ENCODE data around the gene ARX.

Gene ARX

DNA sequence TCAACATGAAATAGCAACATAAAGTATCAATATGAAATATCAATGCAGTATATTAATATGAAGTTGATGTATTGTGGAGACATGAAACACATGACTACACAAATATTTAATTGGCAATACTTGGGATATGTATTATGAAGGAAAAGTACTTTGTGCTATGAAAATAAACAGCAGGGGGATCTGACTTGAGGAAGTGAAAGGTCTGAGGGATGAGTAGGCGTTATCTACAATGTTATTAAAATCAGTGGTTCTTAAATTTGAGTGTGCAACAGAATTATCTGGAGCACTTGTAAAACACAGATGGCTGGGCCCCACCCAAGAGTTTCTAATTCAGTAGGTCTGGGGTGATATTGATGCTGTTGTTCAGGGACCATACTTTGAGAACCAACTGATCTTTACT is 27.4 kb upstream of the ARX start:
- TF ChIP-seq, protein P1, sequence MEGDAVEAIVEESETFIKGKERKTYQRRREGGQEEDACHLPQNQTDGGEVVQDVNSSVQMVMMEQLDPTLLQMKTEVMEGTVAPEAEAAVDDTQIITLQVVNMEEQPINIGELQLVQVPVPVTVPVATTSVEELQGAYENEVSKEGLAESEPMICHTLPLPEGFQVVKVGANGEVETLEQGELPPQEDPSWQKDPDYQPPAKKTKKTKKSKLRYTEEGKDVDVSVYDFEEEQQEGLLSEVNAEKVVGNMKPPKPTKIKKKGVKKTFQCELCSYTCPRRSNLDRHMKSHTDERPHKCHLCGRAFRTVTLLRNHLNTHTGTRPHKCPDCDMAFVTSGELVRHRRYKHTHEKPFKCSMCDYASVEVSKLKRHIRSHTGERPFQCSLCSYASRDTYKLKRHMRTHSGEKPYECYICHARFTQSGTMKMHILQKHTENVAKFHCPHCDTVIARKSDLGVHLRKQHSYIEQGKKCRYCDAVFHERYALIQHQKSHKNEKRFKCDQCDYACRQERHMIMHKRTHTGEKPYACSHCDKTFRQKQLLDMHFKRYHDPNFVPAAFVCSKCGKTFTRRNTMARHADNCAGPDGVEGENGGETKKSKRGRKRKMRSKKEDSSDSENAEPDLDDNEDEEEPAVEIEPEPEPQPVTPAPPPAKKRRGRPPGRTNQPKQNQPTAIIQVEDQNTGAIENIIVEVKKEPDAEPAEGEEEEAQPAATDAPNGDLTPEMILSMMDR (conservative IDR thresholded peaks at IDR 0.05; ENCODE audit: low read length): no peak
- no peak for DNase-seq (ENCODE audit: low read depth)

DNA sequence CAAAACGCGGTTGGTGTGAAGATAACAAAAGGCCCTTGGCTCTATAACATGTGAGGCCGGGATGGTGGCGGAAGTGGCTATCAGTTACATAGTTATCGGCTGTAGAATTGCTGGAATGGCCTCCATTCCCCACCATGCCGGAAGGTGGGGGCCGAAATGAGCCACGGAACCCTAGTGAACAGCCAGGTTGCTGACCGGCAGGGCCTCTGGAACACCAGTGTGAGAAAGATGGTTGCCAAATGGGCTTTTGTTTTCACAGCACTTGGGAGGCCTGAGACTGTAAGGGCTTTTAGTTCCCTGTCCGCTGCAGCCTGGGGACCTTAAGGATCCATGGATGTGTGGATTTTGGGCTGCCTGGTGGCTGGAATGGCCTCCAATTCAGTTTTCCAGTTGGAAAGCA is 23.3 kb upstream of the ARX start:
- TF ChIP-seq, protein P1 (conservative IDR thresholded peaks at IDR 0.05; ENCODE audit: low read length): no peak
- DNase-seq (ENCODE audit: low read depth): no peak
- H3K4me3 ChIP-seq (ENCODE audit: low read length): no peak overlapping the region

More for the DNA sequence above, 27.4 kb upstream of the ARX start:
- no peak overlapping the region for H3K4me3 ChIP-seq (ENCODE audit: low read length)

DNA sequence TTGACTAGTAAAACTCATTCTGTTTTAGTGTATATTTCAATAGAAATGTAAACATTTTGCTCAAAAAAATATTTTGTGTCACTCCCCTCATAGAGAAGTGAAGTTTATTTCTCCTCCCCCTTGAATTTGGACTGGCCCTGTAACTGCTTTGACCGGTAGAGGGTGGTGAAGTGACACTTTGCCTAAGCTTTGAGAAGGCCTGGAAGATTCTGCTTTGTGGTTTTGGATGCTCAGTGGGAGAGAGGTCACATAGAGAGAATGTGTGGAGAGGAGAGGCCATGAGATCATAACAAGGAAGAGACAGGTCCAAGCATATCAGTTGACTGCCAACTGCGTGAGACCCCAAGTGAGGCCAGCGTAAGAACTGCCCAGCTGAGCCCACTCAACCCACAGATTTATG is 19.1 kb upstream of the ARX start:
- no peak overlapping the region for H3K4me3 ChIP-seq (ENCODE audit: low read length)
- DNase-seq (ENCODE audit: low read depth): peak; percentile 3
- TF ChIP-seq, protein P1 (conservative IDR thresholded peaks at IDR 0.05; ENCODE audit: low read length): peak; percentile 26

DNA sequence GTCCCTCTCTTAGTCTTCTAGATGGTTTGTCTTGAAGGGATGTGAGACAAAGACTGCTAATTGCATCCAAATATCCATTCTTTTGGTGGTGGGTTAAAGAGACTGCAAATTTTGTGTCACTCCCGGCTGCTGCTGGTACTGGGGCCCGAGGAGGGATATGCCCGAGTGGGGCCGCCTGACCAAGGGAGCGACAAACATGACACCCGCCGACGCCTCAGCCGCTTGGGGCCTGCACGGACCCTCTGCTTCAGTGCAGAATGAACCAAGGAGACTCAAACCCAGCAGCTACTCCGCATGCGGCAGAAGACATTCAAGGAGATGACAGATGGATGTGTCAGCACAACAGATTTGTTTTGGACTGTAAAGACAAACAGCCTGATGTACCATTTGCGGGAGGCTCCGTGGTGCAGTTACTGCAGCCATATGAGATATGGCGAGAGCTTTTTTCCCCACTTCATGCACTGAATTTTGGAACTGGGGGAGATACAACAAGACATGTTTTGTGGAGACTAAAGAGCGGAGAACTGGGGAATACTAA is 13.6 kb upstream of the ARX start:
- TF ChIP-seq, protein P1 (conservative IDR thresholded peaks at IDR 0.05; ENCODE audit: low read length): no peak
- H3K4me3 ChIP-seq (ENCODE audit: low read length): no peak overlapping the region
- DNase-seq (ENCODE audit: low read depth): no peak

DNA sequence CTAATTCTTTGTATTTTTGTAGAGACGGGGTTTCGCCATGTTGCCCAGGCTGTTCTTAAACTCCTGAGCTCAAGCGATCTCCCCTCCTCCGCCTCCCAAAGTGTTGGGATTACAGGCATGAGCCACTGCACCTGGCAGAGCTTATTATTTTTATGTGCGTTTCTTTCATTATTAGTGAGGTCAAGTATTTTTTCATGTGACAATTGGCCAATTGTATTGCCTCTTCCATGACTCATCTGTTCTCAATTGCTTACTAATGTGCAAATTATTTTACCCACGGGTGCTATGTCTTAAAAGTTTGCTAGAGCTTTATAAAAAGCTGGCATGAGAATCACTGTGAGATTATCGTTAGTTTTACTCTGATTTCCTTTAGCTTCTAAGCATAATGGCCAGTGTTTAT is 13.0 kb upstream of the ARX start:
- TF ChIP-seq, protein P1 (conservative IDR thresholded peaks at IDR 0.05; ENCODE audit: low read length): no peak
- H3K4me3 ChIP-seq (ENCODE audit: low read length): no peak overlapping the region
- peak; percentile 44 for DNase-seq (ENCODE audit: low read depth)

DNA sequence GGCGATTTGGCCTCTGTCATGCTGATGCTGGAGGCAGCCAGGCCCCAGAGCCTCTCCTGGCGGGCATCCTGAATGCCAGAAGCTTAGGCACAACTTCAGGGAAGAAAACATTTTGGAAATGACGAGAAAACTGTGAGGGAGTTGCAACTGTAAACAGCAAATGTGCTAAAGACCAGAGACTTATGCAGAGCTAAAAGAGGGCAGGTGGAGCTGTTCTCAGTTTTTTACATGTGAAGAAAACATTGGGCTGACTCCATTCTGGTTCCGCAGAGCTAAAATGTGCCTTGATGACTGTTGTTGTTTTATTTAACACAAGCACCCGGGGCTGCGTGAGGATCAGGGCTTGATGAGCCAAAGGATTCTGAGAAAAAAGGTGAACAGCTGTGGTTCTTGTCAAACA is 10.8 kb upstream of the ARX start:
- no peak overlapping the region for H3K4me3 ChIP-seq (ENCODE audit: low read length)
- TF ChIP-seq, protein P1 (conservative IDR thresholded peaks at IDR 0.05; ENCODE audit: low read length): no peak
- no peak for DNase-seq (ENCODE audit: low read depth)

DNA sequence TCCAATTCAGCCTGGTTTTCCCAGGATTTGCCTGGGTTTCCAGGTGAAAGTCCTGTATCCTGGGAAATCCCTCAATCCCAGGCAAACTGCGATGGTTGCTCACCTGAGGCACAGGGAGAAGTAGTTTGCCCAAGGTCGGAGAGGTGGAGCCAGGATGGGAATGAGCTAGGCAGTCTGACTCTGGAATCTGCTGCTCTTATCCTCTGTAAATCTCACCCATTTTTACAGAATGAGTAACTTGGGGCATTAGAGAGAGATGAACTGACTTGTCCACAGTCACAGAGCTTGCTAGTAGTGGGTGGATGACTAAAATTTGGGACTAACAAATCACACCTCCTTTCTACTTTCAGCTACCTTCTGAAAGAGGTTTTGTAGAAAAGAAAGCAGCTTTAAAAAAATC is 9.8 kb upstream of the ARX start:
- no peak overlapping the region for H3K4me3 ChIP-seq (ENCODE audit: low read length)
- TF ChIP-seq, protein P1 (conservative IDR thresholded peaks at IDR 0.05; ENCODE audit: low read length): no peak
- no peak for DNase-seq (ENCODE audit: low read depth)
